ENCODE measurements around the gene PCDHGB3.
"Not testable (repeated sequence)": the region's sequence is repeated elsewhere in the genome, so short reads cannot be mapped to it uniquely, and the experiment has no call there.

PCDHGB3 gene

GRCh38 chr5:141369994-141370848, at the start of gene PCDHGB3:
Gene PCDHGB3, plus strand, starts transcription at chr5:141370242. Its CDS starts 153 bp downstream, at chr5:141370395.
- DNase-seq: no peak

- no peak for DNase-seq
Observed at GRCh38 chr5:141322261-141322660, 47.8 kb upstream of the PCDHGB3 start.

GRCh38 chr5:141326088-141326854, 43.8 kb upstream of the PCDHGB3 start:
- no peak for DNase-seq

GRCh38 chr5:141328231-141328630, 41.8 kb upstream of the PCDHGB3 start:
- DNase-seq: no peak

- DNase-seq: no peak
Observed at GRCh38 chr5:141330299-141331080, 39.6 kb upstream of the PCDHGB3 start, which contains the start of gene PCDHGA1. Gene PCDHGA1, plus strand, starts transcription at chr5:141330514.

- not testable (repeated sequence) for DNase-seq
Observed at GRCh38 chr5:141332571-141332970, 37.5 kb upstream of the PCDHGB3 start.

- DNase-seq: no peak
Observed at GRCh38 chr5:141338538-141339306, 31.3 kb upstream of the PCDHGB3 start, which contains the start of gene PCDHGA2. Gene PCDHGA2, plus strand, starts transcription at chr5:141338760.

- not testable (repeated sequence) for DNase-seq
Observed at GRCh38 chr5:141340781-141341354, 29.2 kb upstream of the PCDHGB3 start.

GRCh38 chr5:141342773-141343172, 27.3 kb upstream of the PCDHGB3 start:
- DNase-seq: no peak

GRCh38 chr5:141343242-141343952, 26.6 kb upstream of the PCDHGB3 start, which contains the start of gene PCDHGA3:
Gene PCDHGA3, plus strand, starts transcription at chr5:141343829. Its CDS starts 205 bp downstream, at chr5:141344034.
- DNase-seq: no peak

- no peak for DNase-seq
Observed at GRCh38 chr5:141343953-141344463, 26.0 kb upstream of the PCDHGB3 start.

- no peak for DNase-seq
Observed at GRCh38 chr5:141345327-141345726, 24.7 kb upstream of the PCDHGB3 start.

- DNase-seq: not testable (repeated sequence)
Observed at GRCh38 chr5:141346017-141346416, 24.0 kb upstream of the PCDHGB3 start.

GRCh38 chr5:141349917-141350619, 20.0 kb upstream of the PCDHGB3 start, which contains the start of gene PCDHGB1:
Gene PCDHGB1, plus strand, starts transcription at chr5:141350099. Its CDS starts 162 bp downstream, at chr5:141350261.
- DNase-seq: no peak

- no peak for DNase-seq
Observed at GRCh38 chr5:141351591-141351990, 18.5 kb upstream of the PCDHGB3 start.

- DNase-seq: no peak
Observed at GRCh38 chr5:141354900-141355469, 15.1 kb upstream of the PCDHGB3 start, which contains the start of gene PCDHGA4. Gene PCDHGA4, plus strand, starts transcription at chr5:141355021. Its CDS starts 87 bp downstream, at chr5:141355108.

- DNase-seq: no peak
Observed at GRCh38 chr5:141355641-141356040, 14.4 kb upstream of the PCDHGB3 start.

GRCh38 chr5:141356133-141356532, 13.9 kb upstream of the PCDHGB3 start:
- DNase-seq: no peak

GRCh38 chr5:141356950-141357349, 13.1 kb upstream of the PCDHGB3 start:
- no peak for DNase-seq

Measured in cortex of kidney (tissue), 1 donor.